ENCODE data around the gene APOD. TPM values are rescaled to one million over a fixed set of nuclear protein-coding genes. Genes with fewer than 3 reads are reported as not detected.

APOD gene
- total and polyA plus RNA-seq, 10 of the 15 experiments (the other 5 are each of a cell fraction or from before 2014, with no cell fraction given): 0.06 to 0.77 (median 0.47) TPM; not detected in 3

GRCh38 chr3:195542698-195543499 lies 40.8 kb downstream of the APOD start, which contains the start of gene PPP1R2 (continued):
- TF ChIP-seq RAD51 (IDR thresholded peaks at IDR 0.05) (no peak), MYB (IDR thresholded peaks at IDR 0.05; ENCODE audit: borderline replicate concordance, low read depth, low read length) (no peak), BRCA1 (IDR thresholded peaks at IDR 0.05; ENCODE audit: low read depth, low read length) (peak; percentile 77), ZNF217 (IDR thresholded peaks at IDR 0.05) (no peak), ZNF592 (IDR thresholded peaks at IDR 0.05) (no peak), ZBTB4 (CRISPR knock-in tag; IDR thresholded peaks at IDR 0.05) (no peak), MTA3 (IDR thresholded peaks at IDR 0.05; ENCODE audit: borderline replicate concordance, low read length) (no peak), PML (IDR thresholded peaks at IDR 0.05; ENCODE audit: low read length) (peak; percentile 88), PBX3 (IDR thresholded peaks at IDR 0.05; ENCODE audit: insufficient replicate concordance, low read depth, low read length) (no peak), CEBPZ (IDR thresholded peaks at IDR 0.05; ENCODE audit: low read depth, low read length) (no peak), RAD21 (IDR thresholded peaks at IDR 0.05; ENCODE audit: insufficient read depth, low read depth, low read length) (no peak), MYC (IDR thresholded peaks at IDR 0.05; ENCODE audit: insufficient read depth, insufficient read length, insufficient replicate concordance, low read length, severe bottlenecking) (no peak), BCL11A (IDR thresholded peaks at IDR 0.05; ENCODE audit: low read depth, low read length) (no peak), ZNF384 (IDR thresholded peaks at IDR 0.05; ENCODE audit: borderline replicate concordance, low read depth, low read length) (no peak), ZNF207 (IDR thresholded peaks at IDR 0.05; ENCODE audit: borderline replicate concordance) (no peak; the same call in 1 of the 2 replicates), EP300 (IDR thresholded peaks at IDR 0.05; ENCODE audit: borderline replicate concordance in 1 of 2, control insufficient read depth in 1 of 2, low read depth in 2 of 2, low read length in 2 of 2) (no peak)

Measured in GM12878 (cell line).